B cell (primary cell): ENCODE measurements around the gene IPO5. TPM values are rescaled to one million over a fixed set of nuclear protein-coding genes. Genes with fewer than 3 reads are reported as not detected.

Source experiments
- ATAC-seq: fragments of 200-7000 bp; cut with Tn5 transposase; one replicate; pipeline ENCODE4 v1.10.0; 2021; ENCODE audit warnings: low read depth, mild to moderate bottlenecking, moderate number of reproducible peaks, moderate library complexity
- CTCF ChIA-PET: fragments of 350-600 bp; sonication (Branson Sonifier 250); formaldehyde crosslinking; loops from one replicate; lab custom pipeline; 2021; ENCODE audit warnings: antibody characterized with exemption, inconsistent platforms; lab: Charles Lee
- POLR2A ChIA-PET: fragments of 350-600 bp; sonication (Branson Sonifier 250); formaldehyde crosslinking; loops from one replicate; lab custom pipeline; 2021; ENCODE audit warnings: antibody characterized with exemption; lab: Charles Lee
- DNase-seq: peaks from one replicate; pipeline ENCODE4 v3.0.0; 2013
- H2AFZ ChIP-seq: 2 replicates; pipeline ENCODE4 v1.6.1; 2012; ENCODE audit warnings: mild to moderate bottlenecking, low read depth, low read length; ENCODE audit not compliant: insufficient read depth, poor library complexity, severe bottlenecking
- H3K27ac ChIP-seq, 2 donors: 1 replicate in 1 of 2; 2 replicates in 1 of 2; pipeline ENCODE4 v1.5.1; 2012 to 2013; ENCODE audit warnings: low read length in 2 of 2, mild to moderate bottlenecking in 2 of 2, moderate library complexity in 1 of 2
- H3K27me3 ChIP-seq, 4 experiments: fragments of 200-600 bp in 1 of 4; sonication (generic) in 1 of 4; replicated peaks in 1 of 4; 1 replicate in 2 of 4; 2 replicates in 2 of 4; pipeline versions ENCODE4 v1.6.1 to v1.7.0; 2013 to 2016; ENCODE audit warnings: low read length in 3 of 4, mild to moderate bottlenecking in 2 of 4, mixed read lengths in 1 of 4, moderate library complexity in 1 of 4; ENCODE audit not compliant: insufficient read depth in 4 of 4, control insufficient read depth in 3 of 4; ENCODE audit errors: control extremely low read depth in 1 of 4
- H3K36me3 ChIP-seq, 2 experiments: replicated peaks in 1 of 2; 1 replicate in 1 of 2; 2 replicates in 1 of 2; pipeline versions ENCODE4 v1.6.1 to v1.7.1; 2013; ENCODE audit warnings: low read length in 1 of 2; ENCODE audit not compliant: insufficient read depth in 2 of 2, control insufficient read depth in 1 of 2; ENCODE audit errors: control extremely low read depth in 1 of 2, extremely low read depth in 1 of 2
- H3K4me1 ChIP-seq, 2 donors: fragments of 200-600 bp in 1 of 2; sonication (generic) in 1 of 2; 1 replicate in 1 of 2; 2 replicates in 1 of 2; pipeline versions ENCODE4 v1.5.1 to v1.6.1; 2013 to 2017; ENCODE audit warnings: low read length in 2 of 2; ENCODE audit not compliant: control insufficient read depth in 2 of 2, insufficient read depth in 2 of 2
- H3K4me2 ChIP-seq: replicated peaks from 2 replicates; pipeline ENCODE3; 2012; ENCODE audit warnings: mild to moderate bottlenecking, low read depth, low read length; ENCODE audit not compliant: poor library complexity, severe bottlenecking
- H3K4me3 ChIP-seq, 5 experiments: fragments of 200-600 bp in 1 of 5; sonication (generic) in 1 of 5; 1 replicate in 3 of 5; 2 replicates in 2 of 5; pipeline versions ENCODE4 v1.5.1 to v1.7.0; 2011 to 2016; ENCODE audit warnings: low read length in 4 of 5, mild to moderate bottlenecking in 4 of 5, low read depth in 2 of 5, control low read depth in 1 of 5, moderate library complexity in 1 of 5; ENCODE audit not compliant: insufficient read depth in 1 of 5; ENCODE audit errors: control extremely low read depth in 1 of 5, extremely low read depth in 1 of 5
- H3K79me2 ChIP-seq: fragments of 200-600 bp; sonication (generic); one replicate; pipeline ENCODE4 v1.6.0; 2016; ENCODE audit warnings: low read length; ENCODE audit not compliant: control insufficient read depth, insufficient read depth
- H3K9ac ChIP-seq: fragments of 200-600 bp; sonication (generic); 2 replicates; pipeline ENCODE4 v1.6.1; 2017; ENCODE audit warnings: mild to moderate bottlenecking, low read length, moderate library complexity
- H3K9me3 ChIP-seq, 3 donors: one replicate each; pipeline versions ENCODE4 v1.6.1 to v1.7.1; 2013; ENCODE audit warnings: low read length in 2 of 3; ENCODE audit not compliant: control insufficient read depth in 2 of 3, insufficient read depth in 1 of 3; ENCODE audit errors: control extremely low read depth in 1 of 3
- H4K20me1 ChIP-seq: 2 replicates; pipeline ENCODE4 v1.6.0; 2012; ENCODE audit warnings: mild to moderate bottlenecking, low read length; ENCODE audit not compliant: insufficient read depth, control insufficient read depth, poor library complexity, severe bottlenecking
- H3K27ac Mint-ChIP-seq: one replicate; pipeline ENCODE4 v1.8.0; 2021; ENCODE audit warnings: mixed read lengths
- H3K27me3 Mint-ChIP-seq: one replicate; pipeline ENCODE4 v1.8.0; 2021; ENCODE audit warnings: mixed read lengths
- H3K4me1 Mint-ChIP-seq: one replicate; pipeline ENCODE4 v1.8.0; 2021; ENCODE audit warnings: mixed read lengths
- H3K4me3 Mint-ChIP-seq: one replicate; pipeline ENCODE4 v1.8.0; 2021; ENCODE audit warnings: mixed read lengths
- H3K9me3 Mint-ChIP-seq: one replicate; pipeline ENCODE4 v1.8.0; 2022; ENCODE audit warnings: mixed read lengths; ENCODE audit not compliant: insufficient read depth
- EZH2 ChIP-seq: IDR thresholded peaks from 2 replicates; pipeline ENCODE4 v1.6.1; 2012; ENCODE audit warnings: borderline replicate concordance, low read depth, mild to moderate bottlenecking, moderate library complexity, low read length; ENCODE audit not compliant: insufficient read depth, poor library complexity, severe bottlenecking
- WGBS: methylation state at CpG from one replicate; pipeline ENCODE4 v1.1.5; 2013; ENCODE audit warnings: missing lambda C conversion rate; ENCODE audit not compliant: insufficient coverage; 5-methylcytosine and 5-hydroxymethylcytosine counted together
- intact Hi-C: fragments of 100-400 bp; cut with micrococcal nuclease; formaldehyde crosslinking; loops from one replicate; pipeline ENCODE4 v1.10.0; 2022
- polyA plus RNA-seq: library from polyadenylated mRNA; depleted of rRNA; stranded (reverse); fragments of >200 nt; gene quantifications from 2 replicates; pipeline ENCODE4 v1.2.3, GENCODE V29; 2012
- total RNA-seq, 2 donors: library from RNA; stranded (reverse); fragments of 120-200 nt in 1 of 2; gene quantifications; 1 replicate in 1 of 2; 2 replicates in 1 of 2; pipeline versions ENCODE4 v1.2.3 to v1.2.4, GENCODE V29; 2013 to 2022
- TF ChIP-seq, protein P1 (sequence below): fragments of 200-600 bp; IDR thresholded peaks from one replicate; pipeline ENCODE4 v1.8.0; 2022; ENCODE audit warnings: antibody characterized with exemption, mild to moderate bottlenecking

IPO5 gene
- total and polyA plus RNA-seq, 2 donors (not counting 1 experiment from before 2014, with no cell fraction given) = 25.9 to 76.4 TPM

DNA sequence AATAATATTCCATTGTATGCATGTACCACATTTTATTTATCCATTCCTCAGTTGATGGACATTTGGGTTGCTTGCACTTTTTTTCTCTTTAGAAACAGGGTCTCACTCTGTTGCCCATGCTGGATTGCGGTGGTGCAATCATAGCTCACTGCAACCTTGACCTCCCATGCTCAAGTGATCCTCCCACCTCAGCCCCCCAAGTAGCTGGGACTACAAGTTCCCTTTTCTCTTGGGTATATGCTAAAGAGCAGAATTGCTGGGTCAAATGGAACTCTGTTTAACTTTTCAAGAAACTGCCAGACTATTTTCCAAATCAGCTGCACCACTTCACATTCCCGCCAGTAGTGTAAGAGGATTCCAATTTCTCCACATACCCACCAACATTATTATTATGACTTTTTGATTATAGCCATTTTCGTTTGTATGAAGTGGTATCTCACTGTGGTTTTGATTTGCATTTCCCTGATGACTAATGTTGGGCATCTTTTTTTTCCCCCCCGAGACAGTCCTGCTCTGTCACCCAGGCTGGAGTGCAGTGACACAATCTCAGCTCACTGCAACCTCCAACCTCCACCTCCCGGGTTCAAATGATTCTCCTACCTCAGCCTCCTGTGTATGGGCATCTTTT, 7.6 kb upstream of the IPO5 start:
- ATAC-seq (no peak), DNase-seq (no peak)
- peaks cover 8% of the 10 kb centered on the region for H3K27me3 Mint-ChIP-seq
- no peaks in the 10 kb centered on the region for H4K20me1 ChIP-seq
- H3K36me3 ChIP-seq = no peaks in the 10 kb centered on the region
- H3K9me3 Mint-ChIP-seq = peaks cover 4% of the 10 kb centered on the region
- 40% methylated on average over 1 of the region's 5 CpGs for WGBS
- no peak overlapping the region for H3K4me3 ChIP-seq
- no peaks in the 10 kb centered on the region for H3K4me1 ChIP-seq
- H3K4me2 ChIP-seq = no peak overlapping the region
- no peak overlapping the region for H3K27ac Mint-ChIP-seq
- no peak overlapping the region for H3K4me3 Mint-ChIP-seq
- TF ChIP-seq EZH2 = no peak
- TF ChIP-seq, protein P1, sequence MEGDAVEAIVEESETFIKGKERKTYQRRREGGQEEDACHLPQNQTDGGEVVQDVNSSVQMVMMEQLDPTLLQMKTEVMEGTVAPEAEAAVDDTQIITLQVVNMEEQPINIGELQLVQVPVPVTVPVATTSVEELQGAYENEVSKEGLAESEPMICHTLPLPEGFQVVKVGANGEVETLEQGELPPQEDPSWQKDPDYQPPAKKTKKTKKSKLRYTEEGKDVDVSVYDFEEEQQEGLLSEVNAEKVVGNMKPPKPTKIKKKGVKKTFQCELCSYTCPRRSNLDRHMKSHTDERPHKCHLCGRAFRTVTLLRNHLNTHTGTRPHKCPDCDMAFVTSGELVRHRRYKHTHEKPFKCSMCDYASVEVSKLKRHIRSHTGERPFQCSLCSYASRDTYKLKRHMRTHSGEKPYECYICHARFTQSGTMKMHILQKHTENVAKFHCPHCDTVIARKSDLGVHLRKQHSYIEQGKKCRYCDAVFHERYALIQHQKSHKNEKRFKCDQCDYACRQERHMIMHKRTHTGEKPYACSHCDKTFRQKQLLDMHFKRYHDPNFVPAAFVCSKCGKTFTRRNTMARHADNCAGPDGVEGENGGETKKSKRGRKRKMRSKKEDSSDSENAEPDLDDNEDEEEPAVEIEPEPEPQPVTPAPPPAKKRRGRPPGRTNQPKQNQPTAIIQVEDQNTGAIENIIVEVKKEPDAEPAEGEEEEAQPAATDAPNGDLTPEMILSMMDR = no peak
- H3K9ac ChIP-seq = no peak overlapping the region
- intact Hi-C loops = no loop called here
- POLR2A ChIA-PET = no interaction called here
- no peaks in the 10 kb centered on the region for H3K79me2 ChIP-seq
- H3K27me3 ChIP-seq = no peaks in the 10 kb centered on the region
- H3K9me3 ChIP-seq = peaks cover 0 to 9% (median 0%) of the 10 kb centered on the region in 3 donors
- H2AFZ ChIP-seq = no peak overlapping the region
- no peak overlapping the region for H3K27ac ChIP-seq
- CTCF ChIA-PET = no interaction called here
- H3K4me1 Mint-ChIP-seq = peaks cover 6% of the 10 kb centered on the region

DNA sequence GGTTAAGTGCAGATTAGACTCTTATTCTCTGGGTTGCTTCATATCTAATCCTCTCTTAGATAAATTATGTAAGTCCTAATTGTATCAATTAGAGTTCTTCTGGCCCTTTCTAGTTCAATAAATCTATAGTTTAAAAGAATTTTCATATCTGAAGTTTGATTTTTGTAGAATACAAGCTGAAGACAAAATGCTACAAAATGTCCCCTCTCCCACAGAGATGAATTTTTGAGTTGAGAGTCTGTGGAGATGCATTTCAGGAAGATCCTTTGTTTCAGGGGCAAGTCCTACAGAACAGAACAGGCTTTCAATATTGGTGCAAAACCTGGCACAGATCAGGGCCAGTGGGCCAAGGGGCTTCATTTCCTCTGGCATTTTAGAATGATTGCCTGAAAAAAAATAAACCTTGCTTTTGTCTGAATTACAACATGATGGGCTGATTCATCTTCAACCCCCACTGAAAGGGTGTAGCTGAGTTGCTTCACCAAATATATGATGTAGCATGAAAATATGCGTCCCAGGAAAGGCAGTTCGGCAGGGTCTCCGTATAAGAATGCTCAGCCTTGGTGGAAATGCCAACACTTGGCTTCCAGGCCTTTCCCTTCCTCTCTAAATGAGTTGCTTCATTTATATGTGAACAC, 6.4 kb upstream of the IPO5 start:
- Mint-ChIP-seq H3K9me3 (peaks cover 4% of the 10 kb centered on the region), H3K27me3 (peaks cover 8% of the 10 kb centered on the region), H3K4me1 (peaks cover 6% of the 10 kb centered on the region), H3K4me3 (no peak overlapping the region), H3K27ac (no peak overlapping the region)
- H2AFZ ChIP-seq = no peak overlapping the region
- POLR2A ChIA-PET = no interaction called here
- no peak overlapping the region for H3K27ac ChIP-seq
- ATAC-seq (no peak), DNase-seq (no peak)
- no CpG with 5 or more reads among the region's 3 CpGs for WGBS
- no peak overlapping the region for H3K4me3 ChIP-seq
- H3K4me1 ChIP-seq = no peaks in the 10 kb centered on the region
- no peaks in the 10 kb centered on the region for H3K36me3 ChIP-seq
- H3K9me3 ChIP-seq = peaks cover 0 to 9% (median 0%) of the 10 kb centered on the region in 3 donors
- no peak overlapping the region for H3K4me2 ChIP-seq
- CTCF ChIA-PET = no interaction called here
- intact Hi-C loops = no loop called here
- H3K27me3 ChIP-seq = no peaks in the 10 kb centered on the region
- no peaks in the 10 kb centered on the region for H4K20me1 ChIP-seq
- H3K79me2 ChIP-seq = no peaks in the 10 kb centered on the region
- TF ChIP-seq, protein P1 = no peak
- TF ChIP-seq EZH2 = no peak
- no peak overlapping the region for H3K9ac ChIP-seq
